Measurements from ENCODE around the gene PPME1. TPM values are rescaled to one million over a fixed set of nuclear protein-coding genes. Genes with fewer than 3 reads are reported as not detected.

PPME1 gene
- total and polyA plus RNA-seq, 9 of the 15 experiments (the other 6 are each of a cell fraction or from before 2014, with no cell fraction given), result 9.8 to 81.7 (median 37.6) TPM

- TF ChIP-seq ZBTB7A (IDR thresholded peaks at IDR 0.05; ENCODE audit: borderline replicate concordance, control insufficient read depth, low read depth, low read length), result no peak
- TF ChIP-seq ZNF165 (CRISPR knock-in tag; IDR thresholded peaks at IDR 0.05; ENCODE audit: borderline replicate concordance), result no peak
- no peak for TF ChIP-seq SFPQ (IDR thresholded peaks at IDR 0.05; ENCODE audit: low read depth, low read length)
- TF ChIP-seq MITF (IDR thresholded peaks at IDR 0.05), result no peak
- TF ChIP-seq MLLT1 (IDR thresholded peaks at IDR 0.05), result no peak
- TF ChIP-seq POLR3A (IDR thresholded peaks at IDR 0.05; ENCODE audit: borderline replicate concordance, extremely low read depth, insufficient read depth, insufficient read length), result no peak
- no peak for TF ChIP-seq RB1 (IDR thresholded peaks at IDR 0.05; ENCODE audit: low read depth)
- TF ChIP-seq ZNF586 (CRISPR knock-in tag; conservative IDR thresholded peaks at IDR 0.05), result no peak
- no peak for TF ChIP-seq ZNF696 (CRISPR knock-in tag; conservative IDR thresholded peaks at IDR 0.05)
These were observed 126.4 kb downstream of the PPME1 start (continued) for GRCh38 chr11:74297484-74297883.
